ENCODE data around the gene SCTR. TPM values are rescaled to one million over a fixed set of nuclear protein-coding genes. Genes with fewer than 3 reads are reported as not detected.

SCTR gene
- total and polyA plus RNA-seq, 2 of the 8 experiments (the other 6 are each of a cell fraction or from before 2014, with no cell fraction given) = 0.15 TPM; not detected in 1

DNA sequence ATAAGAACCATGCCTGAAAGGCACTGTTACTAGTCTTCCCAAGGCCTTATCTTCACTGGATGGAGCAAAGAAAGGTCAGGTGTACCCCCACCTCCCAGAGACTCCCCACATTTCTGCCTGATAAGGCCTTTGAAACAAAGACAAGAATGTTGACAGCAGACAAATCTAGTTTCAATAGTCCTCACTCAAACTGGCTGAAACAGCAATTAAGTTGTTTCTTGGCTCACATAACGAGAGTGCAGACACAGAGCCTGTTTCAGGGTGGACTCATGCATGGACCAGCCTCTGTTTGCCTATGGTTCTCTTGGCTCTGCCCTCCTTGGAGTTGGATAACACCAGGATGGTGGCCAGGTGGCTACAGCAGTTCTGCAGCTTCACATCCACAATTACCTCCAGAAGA is 12.4 kb upstream of the SCTR start (continued):
- TF ChIP-seq HDAC6 (IDR thresholded peaks at IDR 0.05; ENCODE audit: low read depth, low read length) = no peak
- TF ChIP-seq KDM1A (IDR thresholded peaks at IDR 0.05; ENCODE audit: borderline replicate concordance, low read length) = no peak
- no peak for TF ChIP-seq KDM5A (IDR thresholded peaks at IDR 0.05; ENCODE audit: low read length)

Data from H1 (cell line).